H9 (cell line): ENCODE results near the gene TPSAB1. TPM values are rescaled to one million over a fixed set of nuclear protein-coding genes. Genes with fewer than 3 reads are reported as not detected.

Experiments
- DNase-seq: peaks from one replicate; pipeline ENCODE4 v3.0.0-alpha.2; 2017
- H2AFZ ChIP-seq: one replicate; pipeline ENCODE4 v1.6.1; 2013; ENCODE audit warnings: mild to moderate bottlenecking, low read length, control low read depth, moderate library complexity
- H2AK5ac ChIP-seq: 2 replicates; pipeline ENCODE4 v1.6.1; 2013; ENCODE audit warnings: low read length, control low read depth, mixed read lengths; ENCODE audit not compliant: insufficient read length
- H2BK120ac ChIP-seq: one replicate; pipeline ENCODE4 v1.6.1; 2013; ENCODE audit warnings: low read depth, mild to moderate bottlenecking, low read length, control low read depth, inconsistent platforms; ENCODE audit not compliant: poor library complexity, severe bottlenecking
- H2BK12ac ChIP-seq: 2 replicates; pipeline ENCODE4 v1.6.1; 2013; ENCODE audit warnings: low read length, control low read depth, mixed read lengths, low read depth; ENCODE audit not compliant: insufficient read length
- H2BK15ac ChIP-seq: 2 replicates; pipeline ENCODE4 v1.6.1; 2013; ENCODE audit warnings: low read depth, low read length, control low read depth
- H2BK20ac ChIP-seq: one replicate; pipeline ENCODE4 v1.6.1; 2013; ENCODE audit warnings: low read depth, mild to moderate bottlenecking, low read length, control low read depth, inconsistent platforms; ENCODE audit not compliant: poor library complexity, severe bottlenecking
- H2BK5ac ChIP-seq: 2 replicates; pipeline ENCODE4 v1.6.1; 2013; ENCODE audit warnings: low read length, control low read depth, mixed read lengths; ENCODE audit not compliant: insufficient read length
- H3K14ac ChIP-seq: 2 replicates; pipeline ENCODE4 v1.6.1; 2013; ENCODE audit warnings: low read length, control low read depth; ENCODE audit not compliant: insufficient read depth
- H3K18ac ChIP-seq: 2 replicates; pipeline ENCODE4 v1.6.1; 2013; ENCODE audit warnings: low read depth, mild to moderate bottlenecking, mixed read lengths, low read length, control low read depth; ENCODE audit not compliant: insufficient read length
- H3K23ac ChIP-seq: 2 replicates; pipeline ENCODE4 v1.6.1; 2013; ENCODE audit warnings: low read length, control low read depth, mixed read lengths, low read depth; ENCODE audit not compliant: insufficient read length
- H3K23me2 ChIP-seq: 2 replicates; pipeline ENCODE4 v1.6.1; 2013; ENCODE audit warnings: low read depth, mild to moderate bottlenecking, mixed read lengths, low read length, control low read depth; ENCODE audit not compliant: insufficient read length, poor library complexity, severe bottlenecking
- H3K27ac ChIP-seq: 2 replicates; pipeline ENCODE4 v1.5.1; 2013; ENCODE audit warnings: low read length, control low read depth, mixed read lengths, low read depth; ENCODE audit not compliant: insufficient read length
- H3K27me3 ChIP-seq: 2 replicates; pipeline ENCODE4 v1.6.1; 2013; ENCODE audit warnings: low read length, control low read depth, inconsistent platforms; ENCODE audit not compliant: insufficient read depth
- H3K4ac ChIP-seq: 2 replicates; pipeline ENCODE4 v1.6.1; 2013; ENCODE audit warnings: low read depth, mild to moderate bottlenecking, control low read depth, inconsistent platforms, low read length, moderate library complexity
- H3K4me1 ChIP-seq: 2 replicates; pipeline ENCODE4 v1.6.1; 2013; ENCODE audit warnings: low read length, control low read depth, inconsistent platforms; ENCODE audit not compliant: insufficient read depth
- H3K4me2 ChIP-seq: 2 replicates; pipeline ENCODE4 v1.6.1; 2013; ENCODE audit warnings: low read length, control low read depth, mixed read lengths; ENCODE audit not compliant: insufficient read length, insufficient read depth
- H3K56ac ChIP-seq: 2 replicates; pipeline ENCODE4 v1.6.1; 2013; ENCODE audit warnings: low read depth, mild to moderate bottlenecking, mixed read lengths, low read length, control low read depth; ENCODE audit not compliant: insufficient read length
- H3K79me1 ChIP-seq: 2 replicates; pipeline ENCODE4 v1.6.1; 2013; ENCODE audit warnings: low read depth, mild to moderate bottlenecking, moderate library complexity, low read length, control low read depth, inconsistent platforms; ENCODE audit not compliant: insufficient read depth, poor library complexity, severe bottlenecking
- H3K79me2 ChIP-seq: 2 replicates; pipeline ENCODE4 v1.6.1; 2013; ENCODE audit warnings: low read length, control low read depth, inconsistent platforms; ENCODE audit not compliant: insufficient read depth
- H3K9ac ChIP-seq: 2 replicates; pipeline ENCODE4 v1.6.1; 2013; ENCODE audit warnings: low read length, control low read depth, mixed read lengths; ENCODE audit not compliant: insufficient read length; ENCODE audit errors: extremely low read depth
- H3K9me3 ChIP-seq: one replicate; pipeline ENCODE4 v1.6.1; 2013; ENCODE audit warnings: low read depth, low read length, inconsistent platforms; ENCODE audit not compliant: control insufficient read depth
- H3T11ph ChIP-seq: one replicate; pipeline ENCODE4 v1.6.1; 2013; ENCODE audit warnings: mild to moderate bottlenecking, low read length, control low read depth, inconsistent platforms
- H4K20me1 ChIP-seq: one replicate; pipeline ENCODE4 v1.6.1; 2013; ENCODE audit not compliant: control insufficient read depth, insufficient read length, insufficient read depth
- H4K5ac ChIP-seq: 2 replicates; pipeline ENCODE4 v1.6.1; 2013; ENCODE audit warnings: low read depth, mild to moderate bottlenecking, mixed read lengths, low read length, control low read depth; ENCODE audit not compliant: insufficient read length
- H4K8ac ChIP-seq: replicated peaks from 2 replicates; pipeline ENCODE4 v1.6.1; 2013; ENCODE audit warnings: low read length, control low read depth, mixed read lengths, low read depth; ENCODE audit not compliant: insufficient read length
- H4K91ac ChIP-seq: 2 replicates; pipeline ENCODE4 v1.6.1; 2013; ENCODE audit warnings: low read depth, mild to moderate bottlenecking, moderate library complexity, mixed read lengths, low read length, control low read depth; ENCODE audit not compliant: insufficient read length
- H3K27ac Mint-ChIP-seq, 3 experiments: 2 replicates in 2 of 3; 3 replicates in 1 of 3; pipeline ENCODE4 v1.8.0; 2020 to 2021; ENCODE audit warnings: mixed read lengths in 3 of 3, mild to moderate bottlenecking in 1 of 3, moderate library complexity in 1 of 3
- H3K27me3 Mint-ChIP-seq: 2 replicates; pipeline ENCODE4 v1.8.0; 2021; ENCODE audit warnings: low read depth, mild to moderate bottlenecking, moderate library complexity, mixed read lengths
- H3K36me3 Mint-ChIP-seq, 3 experiments: 2 replicates in 2 of 3; 3 replicates in 1 of 3; pipeline ENCODE4 v1.8.0; 2020 to 2021; ENCODE audit warnings: low read depth in 3 of 3, mixed read lengths in 3 of 3; ENCODE audit not compliant: insufficient read depth in 1 of 3
- H3K4me1 Mint-ChIP-seq, 2 experiments: 2 replicates each; pipeline ENCODE4 v1.8.0; 2020; ENCODE audit warnings: mixed read lengths in 2 of 2
- H3K4me3 Mint-ChIP-seq, 2 experiments: 2 replicates in 1 of 2; 3 replicates in 1 of 2; pipeline ENCODE4 v1.8.0; 2020 to 2021; ENCODE audit warnings: mild to moderate bottlenecking in 2 of 2, mixed read lengths in 2 of 2, moderate library complexity in 1 of 2
- H3K9me3 Mint-ChIP-seq, 2 experiments: 2 replicates in 1 of 2; 3 replicates in 1 of 2; pipeline ENCODE4 v1.8.0; 2020; ENCODE audit warnings: mild to moderate bottlenecking in 2 of 2, mixed read lengths in 2 of 2, moderate library complexity in 1 of 2
- CTCF ChIP-seq: fragments of 200-600 bp; sonication (generic); conservative IDR thresholded peaks from 3 replicates; pipeline ENCODE4 v1.8.0; 2021; ENCODE audit warnings: antibody characterized with exemption, mild to moderate bottlenecking
- WGBS: extraction: QIAGEN DNeasy Blood & Tissue Kit; methylation state at CpG from one replicate; pipeline ENCODE4 v1.1.7; 2013; ENCODE audit warnings: missing lambda C conversion rate, low lambda C conversion rate, mixed read lengths; ENCODE audit not compliant: insufficient read length; ENCODE audit errors: extremely low coverage; 5-methylcytosine and 5-hydroxymethylcytosine counted together
- total RNA-seq: library from RNA; stranded (reverse); gene quantifications from 2 replicates; pipeline ENCODE4 v1.2.1, GENCODE V29; 2021

The TPSAB1 gene
- total RNA-seq, 1 experiment from 2014 or later: not detected

GRCh38 chr16:1206786-1207185 lies 33.7 kb upstream of the TPSAB1 start:
- H3K23me2 ChIP-seq: no peaks in the 10 kb centered on the region
- no peaks in the 10 kb centered on the region for H3K4me1 ChIP-seq
- H4K5ac ChIP-seq: no peak overlapping the region
- H2BK120ac ChIP-seq: no peak overlapping the region
- no peak overlapping the region for H3K4me2 ChIP-seq
- TF ChIP-seq CTCF: no peak
- no peak overlapping the region for H3K9ac ChIP-seq
- no peak overlapping the region for H3K56ac ChIP-seq
- no peak overlapping the region for H4K8ac ChIP-seq
- H2BK12ac ChIP-seq: no peak overlapping the region
- no peaks in the 10 kb centered on the region for H4K20me1 ChIP-seq
- H3K79me2 ChIP-seq: no peaks in the 10 kb centered on the region
- DNase-seq: no peak
- H3K27ac Mint-ChIP-seq: no peak overlapping the region
- no peaks in the 10 kb centered on the region for H3K27me3 ChIP-seq
- H2BK15ac ChIP-seq: no peak overlapping the region
- H2BK5ac ChIP-seq: no peak overlapping the region
- H3K9me3 Mint-ChIP-seq: no peaks in the 10 kb centered on the region
- H3K18ac ChIP-seq: no peak overlapping the region
- H3K79me1 ChIP-seq: no peaks in the 10 kb centered on the region
- H3K27ac ChIP-seq: no peak overlapping the region
- H2BK20ac ChIP-seq: no peak overlapping the region
- no peak overlapping the region for H3K23ac ChIP-seq
- no peak overlapping the region for H2AK5ac ChIP-seq
- WGBS: no CpG with 5 or more reads among the region's 16 CpGs
- no peak overlapping the region for H3K14ac ChIP-seq
- no peak overlapping the region for H3K4ac ChIP-seq
- no peak overlapping the region for H2AFZ ChIP-seq
- peaks cover 0 to 33% (median 28%) of the 10 kb centered on the region in 3 experiments; a peak in 6 of 7 replicates for H3K36me3 Mint-ChIP-seq
- no peak overlapping the region for H4K91ac ChIP-seq
- H3K4me1 Mint-ChIP-seq: no peaks in the 10 kb centered on the region
- no peak overlapping the region for H3T11ph ChIP-seq
- H3K27me3 Mint-ChIP-seq: no peaks in the 10 kb centered on the region
- no peaks in the 10 kb centered on the region for H3K9me3 ChIP-seq
- H3K4me3 Mint-ChIP-seq: no peak overlapping the region
